HG03280 (cell line): ENCODE data around the gene SIGLEC10.

ENCODE experiments used
- ATAC-seq: cut with Tn5 transposase; IDR thresholded peaks from one replicate; pipeline ENCODE4 v1.9.1; 2021; ENCODE audit warnings: mild to moderate bottlenecking, moderate library complexity; ENCODE audit not compliant: unreplicated experiment

SIGLEC10 gene

DNA sequence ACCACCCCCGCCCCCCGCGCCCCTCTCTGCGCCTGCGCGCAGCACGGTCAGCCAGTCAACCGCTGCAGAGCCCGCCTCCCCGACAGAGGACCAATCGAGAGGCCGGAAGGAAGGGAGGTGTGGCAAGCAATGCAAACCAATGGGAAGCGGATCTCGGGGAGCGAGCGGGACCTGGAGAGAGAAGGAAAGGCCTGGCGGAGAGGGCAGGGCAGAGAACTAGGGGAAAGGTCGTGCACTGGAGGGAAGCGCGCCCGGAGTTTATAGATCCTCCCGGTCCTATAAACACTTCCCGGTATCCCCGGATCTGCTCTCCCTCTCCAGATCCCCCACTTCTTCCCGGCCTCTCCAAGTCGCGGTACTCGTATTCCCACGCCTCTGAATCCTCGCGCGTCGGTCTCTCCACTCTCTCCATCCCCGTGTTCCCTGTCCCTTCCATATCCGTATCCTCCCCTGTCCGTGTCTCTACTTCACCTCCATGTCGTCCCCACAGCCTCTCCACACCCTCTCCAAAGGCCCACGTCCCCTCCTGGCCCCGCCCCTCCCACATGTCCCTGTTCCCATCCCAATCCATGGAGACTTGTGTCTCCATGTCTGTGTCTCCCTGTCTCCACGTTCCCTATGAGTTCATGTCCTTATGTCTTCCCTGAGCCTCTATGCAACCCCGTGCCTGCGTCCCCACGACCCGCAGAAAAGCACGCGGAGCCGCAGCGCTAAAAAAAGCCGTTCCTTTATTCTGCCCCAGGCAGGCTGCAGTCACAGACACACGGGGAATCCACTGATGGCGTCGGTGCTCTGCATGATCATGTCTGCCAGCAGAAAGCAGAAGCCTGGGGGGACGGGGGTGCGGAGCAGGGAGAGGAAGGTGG, 50.8 kb downstream of the SIGLEC10 start:
- ATAC-seq: peak; percentile 52

DNA sequence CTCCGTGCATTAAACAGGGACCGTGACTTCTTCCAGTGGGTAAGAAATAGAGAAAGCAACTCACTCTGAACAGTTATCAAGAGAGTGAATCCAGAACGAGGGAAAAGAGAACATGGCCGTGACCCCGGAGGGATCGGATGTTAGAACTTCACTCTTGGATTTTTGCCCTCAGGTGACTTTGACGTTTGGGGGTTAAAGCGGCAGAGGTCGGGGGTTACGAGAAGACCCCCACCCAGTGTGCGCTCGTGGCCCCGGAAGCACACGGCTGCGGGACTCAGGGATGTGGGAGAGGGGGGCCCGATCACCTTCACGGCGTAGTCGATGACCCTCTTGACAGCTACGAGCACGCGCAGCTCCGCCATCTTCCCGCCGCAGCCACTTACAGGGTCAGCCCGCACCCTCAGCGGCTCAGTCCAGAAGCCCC, 51.5 kb downstream of the SIGLEC10 start, which contains the start of gene ETFB:
Gene ETFB (minus strand): TSS at position 424 of the 424 bp plus-strand sequence. CDS start 62 bp downstream, at position 362.
- ATAC-seq: no peak

DNA sequence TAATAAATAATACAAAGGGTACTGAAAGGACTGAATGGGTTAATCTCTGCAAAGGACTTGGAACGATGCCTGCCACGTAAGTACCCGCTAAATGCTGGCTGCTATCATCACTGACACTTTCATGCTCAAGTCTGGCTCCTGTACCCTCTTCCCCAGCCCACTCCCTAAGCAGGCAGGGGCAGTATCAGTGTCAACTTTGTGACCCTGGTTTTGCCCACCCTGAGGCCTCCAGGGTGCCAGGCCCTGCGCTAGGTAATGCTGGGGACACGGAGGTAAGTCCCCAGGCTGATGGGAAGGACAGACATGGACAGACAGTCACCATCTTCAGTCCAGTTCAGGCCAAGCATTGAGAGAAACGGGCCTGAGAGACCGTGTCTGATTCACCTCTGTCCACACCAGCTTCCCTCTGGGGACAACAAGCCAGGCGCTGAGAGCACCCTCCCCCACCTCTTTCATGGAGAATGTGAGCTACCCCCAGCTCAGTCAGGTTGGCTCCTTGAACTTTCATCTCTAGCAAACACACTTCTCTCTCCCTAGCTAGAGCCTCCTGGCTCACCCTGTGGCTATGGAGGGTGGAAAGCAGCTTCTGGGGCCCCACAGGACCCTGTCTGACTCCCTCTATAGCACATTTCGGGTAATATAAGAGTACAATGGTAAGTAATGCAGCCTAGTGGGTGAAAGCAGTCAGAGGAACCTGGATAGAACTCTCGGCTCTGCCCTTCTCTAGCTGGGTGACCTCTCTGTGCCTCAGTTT, 52.1 kb downstream of the SIGLEC10 start:
- no peak for ATAC-seq

DNA sequence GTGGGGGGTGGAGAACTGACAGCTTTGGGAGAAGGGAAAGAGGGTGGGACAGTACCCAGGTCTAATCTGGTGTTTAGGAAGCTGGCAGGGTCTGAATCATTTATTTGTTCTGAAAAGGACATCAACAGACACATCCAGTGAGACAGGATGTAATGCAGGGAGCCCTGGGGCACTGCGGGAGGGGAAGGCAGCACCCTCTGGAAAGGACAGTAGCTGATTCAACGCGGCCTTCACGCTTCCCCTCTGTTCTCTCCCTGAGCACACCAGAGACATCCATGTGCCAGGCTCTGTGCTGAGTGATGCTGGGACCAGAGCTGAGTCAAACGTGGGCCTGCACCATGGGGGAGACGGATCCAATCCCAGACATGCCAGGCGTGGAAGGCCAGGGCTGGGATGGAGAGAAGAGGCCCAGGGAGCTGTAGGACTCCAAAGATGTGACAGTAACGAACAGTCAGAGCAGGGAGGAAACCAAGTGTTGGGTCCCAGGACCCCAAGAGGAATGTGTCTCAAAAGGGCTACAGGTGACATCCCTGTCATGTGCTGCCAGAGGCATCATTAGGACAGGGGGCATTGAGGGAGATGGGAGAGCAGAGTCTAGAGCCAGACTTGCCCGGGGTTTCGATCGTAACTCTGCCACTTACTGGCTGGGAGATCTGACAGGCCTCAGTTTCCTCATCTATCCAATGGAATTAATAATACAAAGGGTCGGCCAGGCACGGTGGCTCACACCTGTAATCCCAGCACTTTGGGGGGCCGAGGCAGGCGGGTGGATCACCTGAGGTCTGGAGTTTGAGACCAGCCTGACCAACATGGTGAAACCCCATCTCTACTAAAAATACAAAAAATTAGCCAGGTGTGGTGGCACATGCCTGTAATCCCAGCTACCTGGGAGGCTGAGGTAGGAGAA, 53.0 kb downstream of the SIGLEC10 start:
- no peak for ATAC-seq

DNA sequence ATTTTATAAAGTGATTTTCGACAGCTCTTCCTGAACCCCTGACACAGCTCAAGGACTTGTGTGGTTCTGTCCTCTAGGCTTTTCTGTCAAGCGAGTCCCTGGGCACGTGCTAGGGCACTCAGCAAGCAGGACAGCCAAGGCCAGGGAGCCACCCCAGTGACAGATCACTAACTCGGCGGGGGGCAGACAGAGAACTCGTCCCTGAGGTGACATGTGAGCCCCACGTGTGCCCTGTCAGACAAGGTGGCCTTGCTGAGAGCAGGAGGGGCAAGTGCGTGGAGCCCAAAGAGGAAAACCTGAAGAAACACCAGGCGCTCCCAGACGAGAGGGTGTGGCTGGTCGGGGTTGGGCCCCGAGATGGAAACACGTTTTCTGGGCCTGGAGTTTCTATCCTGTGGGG, 56.2 kb downstream of the SIGLEC10 start:
- no peak for ATAC-seq
